Nucleus accumbens (tissue), 56 donors: ENCODE results near the gene LARP4B.

Experiments
- DNase-seq, 56 donors: peaks; one replicate each; lab custom pipeline; 2025; lab: John Stamatoyannopoulos, UW

LARP4B gene

DNA sequence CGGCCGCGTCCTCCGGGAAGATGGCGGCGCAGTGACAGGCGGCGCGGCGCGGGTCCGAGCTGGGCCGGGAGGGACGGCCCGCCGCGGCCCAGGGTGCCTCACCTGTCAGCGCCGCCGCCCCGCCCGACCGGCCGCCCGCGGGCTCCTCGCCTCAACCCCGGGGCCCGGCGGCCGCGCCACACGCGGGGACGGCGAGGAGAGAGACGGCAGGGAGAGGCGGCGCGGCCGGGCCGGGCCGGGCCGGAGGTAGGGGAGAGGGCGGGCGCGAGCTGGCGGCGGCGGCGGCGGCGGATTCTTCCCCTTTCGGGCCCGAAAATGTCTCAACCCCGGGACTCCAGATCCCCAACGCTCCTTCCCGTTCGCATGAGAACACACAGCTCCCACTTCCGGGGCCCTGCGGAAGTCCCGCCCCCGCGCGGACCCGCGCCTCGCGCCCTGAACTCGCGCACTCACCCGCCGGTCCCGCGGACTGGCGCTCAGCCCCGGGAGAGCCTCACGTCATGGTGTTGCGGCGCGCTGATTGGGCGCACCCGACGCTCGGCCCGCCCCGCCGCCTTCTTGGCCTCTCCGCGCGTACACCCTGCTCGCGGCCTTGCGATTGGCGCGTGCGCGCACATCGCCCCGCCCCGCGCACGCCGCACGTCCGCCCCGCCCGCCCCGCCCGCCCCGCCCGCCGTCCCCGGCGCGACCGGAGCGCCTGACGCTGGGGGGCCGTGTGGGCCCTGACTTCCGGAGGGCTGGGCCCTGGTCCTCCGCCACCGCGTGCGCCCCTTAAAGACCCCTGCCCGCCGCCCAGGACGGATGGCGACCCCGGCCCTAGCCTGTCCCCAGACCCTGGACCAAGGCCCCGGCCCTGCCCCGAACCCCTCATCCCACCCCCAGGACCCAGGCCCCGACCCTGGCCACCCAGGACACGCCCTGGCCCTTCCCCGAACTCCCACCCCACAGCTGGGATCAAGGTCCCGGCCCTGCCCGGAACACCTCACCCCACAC is at the start of gene LARP4B:
LARP4B (minus strand) TSS at position 380 of the 993 bp plus-strand sequence. CDS start 45,984 bp downstream, outside the sequence.
- peak; percentile 55 to 98 (median 94) for DNase-seq

DNA sequence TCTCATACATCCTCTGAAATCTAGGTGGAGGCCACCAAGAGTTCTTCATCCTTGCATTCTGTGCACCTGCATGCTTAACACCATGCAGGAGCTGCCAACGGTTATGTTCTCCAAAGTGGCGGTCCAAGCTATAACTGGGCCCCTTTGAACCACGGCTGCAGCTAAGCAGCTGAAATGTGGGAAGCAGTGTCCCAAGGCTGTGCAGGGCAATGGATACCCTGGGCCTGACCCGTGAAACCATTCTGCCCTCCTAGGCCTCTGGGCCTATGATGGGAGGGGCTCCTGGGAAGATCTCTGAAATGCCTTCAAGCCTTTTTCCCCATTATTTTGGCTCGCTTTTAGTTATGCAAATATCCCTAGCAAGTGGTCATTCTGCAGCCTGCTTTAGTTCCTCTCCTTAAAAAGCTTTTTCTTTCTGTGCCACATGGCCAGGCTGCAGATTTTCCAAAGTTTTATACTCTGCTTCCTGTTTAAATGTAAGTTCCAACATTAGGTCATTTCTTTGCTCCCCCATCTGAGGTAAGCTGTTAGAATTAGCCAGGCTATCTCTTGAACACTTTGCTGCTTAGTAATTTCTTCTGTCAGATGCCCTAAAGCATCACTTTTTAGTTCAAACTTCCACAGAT is 49.1 kb upstream of the LARP4B start:
- DNase-seq, result no peak

DNA sequence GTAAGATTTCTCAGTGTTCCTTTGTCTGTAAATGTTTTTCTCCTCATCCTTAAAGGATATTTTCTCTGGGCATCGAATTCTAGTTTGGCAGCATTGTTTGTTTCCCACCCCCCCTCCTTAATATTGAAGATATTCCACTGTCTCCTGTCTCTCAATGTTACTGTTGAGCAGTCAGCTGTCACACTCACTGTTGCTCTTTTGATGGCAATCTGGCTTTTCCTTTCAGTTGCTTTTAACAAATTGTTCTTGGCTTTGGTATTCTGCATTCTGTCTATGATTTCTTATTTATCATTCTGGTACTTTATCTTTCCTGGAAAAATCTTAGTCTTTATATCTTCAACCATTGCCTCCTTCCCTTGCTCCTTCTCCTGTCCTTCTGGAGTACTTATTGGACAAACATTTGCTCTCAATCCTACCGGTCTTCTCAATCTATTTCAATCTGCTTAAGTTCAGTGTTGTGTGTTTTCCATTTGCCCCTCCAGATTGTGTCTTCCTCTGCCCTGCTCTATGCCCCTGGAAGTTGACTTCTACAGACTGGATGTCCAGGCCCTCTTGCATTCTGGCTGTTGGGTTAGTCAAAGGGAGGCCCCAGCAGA is 47.4 kb upstream of the LARP4B start:
- no peak for DNase-seq

DNA sequence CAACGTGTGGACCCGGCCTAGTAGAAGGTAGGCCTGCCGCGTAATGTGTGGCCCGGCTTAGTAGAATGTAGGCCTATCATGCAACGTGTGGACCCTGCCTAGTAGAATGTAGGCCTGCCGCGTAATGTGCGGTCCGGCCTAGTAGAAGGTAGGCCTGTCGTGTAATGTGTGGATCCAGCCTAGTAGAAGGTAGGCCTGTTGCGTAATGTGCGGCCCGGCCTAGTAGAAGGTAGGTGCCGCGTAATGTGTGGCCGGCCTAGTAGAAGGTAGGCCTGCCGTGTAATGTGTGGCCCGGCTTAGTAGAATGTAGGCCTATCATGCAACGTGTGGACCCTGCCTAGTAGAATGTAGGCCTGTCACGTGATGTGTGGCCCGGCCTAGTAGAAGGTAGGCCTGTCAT is 44.8 kb upstream of the LARP4B start:
- DNase-seq, result no peak

DNA sequence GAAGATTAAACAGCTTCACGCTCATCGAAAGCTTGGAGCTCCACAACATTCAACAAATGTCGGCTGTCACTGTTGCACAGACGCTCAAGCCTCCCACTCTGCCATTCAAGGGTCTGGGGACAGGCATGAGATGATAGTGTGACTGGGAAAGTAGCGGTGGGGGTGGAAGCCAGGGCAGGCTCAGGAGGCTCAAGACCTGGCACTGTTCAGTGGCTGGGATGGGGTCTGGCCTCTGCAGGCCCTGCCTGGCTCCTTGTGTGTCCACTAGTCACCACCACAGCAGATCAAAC is 43.2 kb upstream of the LARP4B start:
- no peak for DNase-seq

DNA sequence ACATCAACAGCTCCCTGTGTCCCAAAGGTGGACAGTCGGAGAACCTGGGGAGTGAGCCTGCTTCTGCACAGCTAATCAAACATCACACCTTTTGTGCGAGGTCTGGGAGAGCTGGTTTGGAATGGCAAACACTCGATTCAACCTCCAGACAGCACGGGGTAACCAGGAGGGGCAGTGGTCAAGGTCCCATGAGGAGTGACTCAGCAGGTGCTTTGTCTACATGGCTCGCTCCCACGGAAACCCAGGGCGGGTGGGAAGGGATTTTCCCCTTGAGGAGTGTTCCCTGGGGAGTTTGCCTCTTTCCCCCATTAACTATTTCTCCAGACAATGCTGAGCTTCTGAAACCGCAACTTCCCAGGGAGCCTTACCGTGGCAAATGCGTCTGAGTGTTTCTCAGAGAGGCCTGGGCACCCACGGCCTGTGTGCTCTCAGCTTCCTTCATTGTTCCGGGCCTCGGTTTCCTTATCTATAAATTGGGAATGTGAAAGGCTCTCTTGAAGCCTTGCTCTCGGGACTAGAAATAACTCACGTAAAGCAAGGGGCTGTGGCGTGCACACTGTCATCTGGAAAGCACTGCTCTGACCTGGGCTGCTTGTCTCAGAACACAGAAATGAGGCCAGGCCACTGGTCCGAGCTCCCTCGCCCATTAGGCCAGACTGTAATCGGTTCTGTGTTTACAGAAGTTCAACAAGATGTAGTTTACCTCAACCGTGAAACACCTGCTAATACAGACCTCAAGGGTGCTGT is 42.7 kb upstream of the LARP4B start:
- DNase-seq, result no peak

DNA sequence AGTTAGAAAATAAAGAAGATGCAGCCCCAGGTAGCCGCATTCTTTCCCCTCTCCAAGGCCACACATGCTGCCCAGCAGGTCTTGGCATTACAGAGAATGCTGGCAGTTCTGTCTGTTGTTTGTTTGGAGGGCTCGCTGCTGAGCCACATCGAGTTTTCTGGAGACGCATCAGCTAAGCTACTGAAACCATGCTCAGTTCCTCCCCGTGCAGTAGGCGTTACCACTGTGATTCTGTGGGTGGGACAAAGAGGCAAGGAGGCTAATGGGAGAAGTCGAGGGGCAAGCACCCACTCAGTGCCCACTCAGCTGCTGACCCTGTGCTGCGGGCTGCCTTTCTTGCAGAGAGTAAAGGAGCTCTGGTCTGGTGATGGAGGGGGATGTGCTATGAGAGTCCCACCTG is 41.3 kb upstream of the LARP4B start:
- DNase-seq, result no peak

DNA sequence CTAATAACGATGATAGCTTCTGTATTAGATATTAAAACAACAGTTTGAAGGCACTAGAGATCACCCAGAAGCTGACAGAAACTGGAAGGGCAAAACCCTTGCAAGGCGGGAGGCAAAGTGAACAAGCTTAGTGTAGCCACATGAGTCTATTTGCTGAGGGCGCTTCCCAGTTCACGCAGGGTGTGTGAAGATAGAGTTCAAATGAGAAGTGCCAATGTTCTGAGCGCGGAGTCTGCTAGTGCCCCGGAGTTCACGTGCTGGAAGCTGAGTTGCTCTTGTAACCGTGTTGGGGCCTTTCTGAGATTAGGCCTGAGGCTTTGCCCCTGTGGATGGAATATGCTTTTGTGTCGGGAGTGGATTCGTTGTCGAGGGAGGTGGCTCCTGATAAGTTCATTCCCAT is 40.1 kb upstream of the LARP4B start:
- no peak for DNase-seq

DNA sequence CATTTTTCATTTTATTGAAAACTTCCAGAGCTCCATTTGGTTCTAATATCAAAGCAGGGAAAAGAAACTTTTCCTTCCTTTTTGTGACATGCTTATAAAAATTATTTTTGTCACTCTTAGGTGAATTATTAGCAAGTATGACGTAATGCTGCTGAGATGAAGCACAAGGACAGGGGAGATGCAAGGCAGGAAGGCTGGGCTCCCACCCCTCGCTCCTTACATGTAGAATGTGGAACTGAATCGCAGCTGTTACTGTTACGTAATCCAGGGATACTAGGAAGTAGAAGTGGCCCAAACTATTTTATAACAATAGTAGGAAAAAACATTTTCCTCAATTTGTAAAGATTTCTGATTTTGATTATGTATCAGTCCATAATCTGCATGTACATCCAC is 39.6 kb upstream of the LARP4B start:
- DNase-seq, result no peak

DNA sequence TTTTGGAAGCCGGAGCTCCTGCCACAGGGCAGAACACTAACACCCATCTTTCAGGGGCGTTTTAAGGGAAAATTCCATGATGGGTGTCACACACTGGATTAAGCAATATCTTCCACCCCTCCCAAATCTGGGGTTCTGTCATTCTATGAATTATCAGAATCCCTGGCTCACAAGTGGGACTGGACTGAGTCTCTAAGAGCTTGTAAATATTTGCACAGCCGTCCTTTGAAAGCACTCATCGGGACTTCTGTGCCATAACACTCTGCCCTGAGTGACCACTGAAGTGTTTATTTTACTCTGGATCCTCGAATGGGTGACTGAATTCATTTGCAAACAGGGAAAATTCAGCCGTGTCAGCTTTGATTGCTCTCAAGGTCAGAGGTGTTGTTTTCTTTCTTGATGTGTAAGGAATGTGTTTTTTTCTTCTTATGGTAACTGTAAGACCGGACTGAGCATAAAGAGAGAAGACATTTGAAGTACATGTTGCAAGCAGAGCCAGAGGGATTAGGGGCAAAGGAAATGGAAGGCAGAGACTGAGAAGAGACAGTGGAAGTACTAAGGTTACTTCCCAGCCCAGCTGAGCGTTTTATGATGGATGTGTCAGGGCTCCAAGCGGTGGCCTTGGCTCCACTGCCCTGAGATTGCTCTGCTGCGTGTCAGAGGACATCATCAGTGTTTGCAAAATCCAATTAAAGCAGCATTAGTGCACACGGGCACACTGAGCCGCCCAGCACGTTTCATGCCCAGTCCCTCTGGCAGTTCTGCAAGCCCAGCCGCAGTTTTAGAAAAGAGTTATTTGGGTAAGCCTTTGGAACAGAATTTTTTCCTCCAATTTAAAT is 39.0 kb upstream of the LARP4B start:
- no peak for DNase-seq

DNA sequence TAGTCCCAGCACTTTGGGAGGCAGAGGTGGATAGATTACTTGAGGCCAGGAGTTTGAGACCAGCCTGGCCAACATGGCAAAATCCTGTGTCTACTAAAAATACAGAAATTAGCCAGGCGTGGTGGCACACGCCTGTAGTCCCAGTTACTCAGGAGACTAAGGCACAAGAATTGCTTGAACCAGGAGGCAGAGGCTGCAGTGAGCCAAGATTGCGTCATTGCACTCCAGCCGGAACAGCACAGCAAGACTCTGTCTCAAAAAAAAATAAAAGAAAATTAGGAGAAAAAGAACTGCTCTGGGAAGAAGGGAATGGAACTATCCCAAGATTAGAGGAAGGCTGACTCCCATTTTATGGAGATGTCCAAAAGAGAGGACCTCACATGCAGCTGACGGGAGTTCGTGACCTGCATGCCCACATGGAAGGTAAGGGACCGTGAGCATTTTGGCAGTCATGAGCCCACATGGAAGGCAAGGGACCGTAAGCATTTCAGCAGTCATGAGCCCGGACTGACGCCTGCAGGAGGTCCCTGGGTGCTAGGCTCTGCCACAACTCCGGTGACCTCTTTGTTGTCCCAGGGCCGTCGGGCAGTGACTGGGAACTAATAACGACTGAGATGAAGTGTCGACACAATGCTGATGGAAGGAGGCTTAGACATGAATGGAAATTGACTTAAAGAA is 38.1 kb upstream of the LARP4B start:
- DNase-seq, result no peak

DNA sequence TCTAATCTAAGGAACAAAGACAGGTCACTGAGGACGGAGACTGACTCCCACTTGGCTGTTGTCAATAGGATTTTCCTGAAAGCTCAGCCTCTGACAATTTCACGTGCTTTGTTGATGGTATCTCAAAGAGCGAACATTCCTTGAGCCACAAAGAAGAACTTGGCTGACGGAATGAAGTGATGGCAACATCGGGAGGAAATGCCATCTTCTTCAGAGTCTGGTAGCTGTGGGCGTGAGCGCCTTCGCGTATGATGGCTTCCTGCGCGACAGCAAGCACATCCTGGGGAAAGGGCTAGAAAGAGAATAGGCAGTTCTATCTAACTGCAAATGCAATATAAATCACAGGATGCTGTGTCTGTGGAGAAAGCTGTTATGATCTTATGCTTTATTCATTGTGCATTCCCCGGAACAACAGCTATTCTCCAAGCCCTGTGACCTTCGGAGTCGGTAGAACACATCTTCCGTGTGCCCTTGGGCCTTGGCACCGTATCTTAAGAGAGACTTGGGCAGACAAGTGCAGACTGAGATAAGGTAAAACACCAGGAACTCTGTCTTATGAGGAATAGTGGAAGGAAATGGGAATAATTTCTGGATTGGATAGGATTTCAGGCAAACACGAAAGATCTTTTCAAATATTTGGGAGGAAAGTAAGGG is 37.2 kb upstream of the LARP4B start:
- DNase-seq, result no peak

DNA sequence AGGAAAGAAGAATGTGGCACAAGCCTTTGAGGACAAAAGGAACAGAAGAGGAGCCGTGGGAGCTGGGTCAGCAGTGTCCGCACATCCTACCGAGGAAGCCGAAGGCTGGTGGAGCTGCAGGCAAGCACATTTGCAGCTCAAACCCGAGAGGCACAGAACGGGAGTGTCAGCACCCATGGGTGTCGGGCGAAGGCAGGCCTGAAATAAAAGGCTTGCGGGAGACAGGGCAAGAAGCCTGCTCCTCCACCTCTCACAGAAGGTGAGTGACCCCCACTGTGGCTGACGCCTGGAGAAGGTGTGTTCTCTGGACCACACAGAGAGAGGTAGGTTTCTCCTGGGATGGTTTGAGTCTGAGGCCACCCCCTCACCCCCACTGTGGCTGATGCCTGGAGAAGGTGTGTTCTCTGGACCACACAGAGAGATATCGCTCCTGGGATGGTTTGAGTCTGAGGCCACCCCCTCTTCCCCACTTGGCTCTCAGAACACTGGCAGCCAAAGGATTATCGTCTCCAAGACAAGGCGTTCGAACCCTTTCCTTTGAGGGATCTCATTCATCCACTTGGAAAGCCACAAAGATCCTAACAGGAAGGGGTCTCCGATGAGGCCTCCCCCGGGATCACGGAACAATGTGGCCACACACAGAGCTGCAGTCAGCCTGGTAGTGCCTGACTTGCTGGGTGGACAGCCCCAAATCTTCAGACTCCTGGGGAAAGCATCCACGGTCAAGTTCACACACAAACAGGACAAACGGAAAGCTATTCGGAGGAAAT is 35.1 kb upstream of the LARP4B start:
- DNase-seq, result no peak

DNA sequence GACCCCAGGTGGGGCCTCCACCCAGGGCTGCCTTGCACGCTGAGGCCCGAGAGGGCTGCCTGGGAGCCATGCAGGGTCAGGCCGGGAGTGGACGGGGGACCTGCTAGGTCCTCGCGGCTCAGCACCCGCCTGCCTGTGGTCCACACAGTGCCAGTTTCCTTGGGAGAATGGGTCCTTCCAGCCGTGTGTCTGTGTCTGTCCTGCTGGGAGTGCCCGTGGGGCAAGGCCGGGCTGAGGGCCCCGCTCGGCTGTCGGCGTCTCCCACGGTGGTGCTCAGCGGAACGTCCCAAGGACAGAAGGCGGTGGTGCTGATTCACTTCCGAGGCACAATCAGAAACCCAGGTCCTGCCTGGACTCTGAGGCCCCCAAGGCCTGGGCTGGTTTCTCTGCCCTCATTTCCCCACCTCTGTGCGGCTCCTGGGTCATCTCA is 33.5 kb upstream of the LARP4B start:
- no peak for DNase-seq

DNA sequence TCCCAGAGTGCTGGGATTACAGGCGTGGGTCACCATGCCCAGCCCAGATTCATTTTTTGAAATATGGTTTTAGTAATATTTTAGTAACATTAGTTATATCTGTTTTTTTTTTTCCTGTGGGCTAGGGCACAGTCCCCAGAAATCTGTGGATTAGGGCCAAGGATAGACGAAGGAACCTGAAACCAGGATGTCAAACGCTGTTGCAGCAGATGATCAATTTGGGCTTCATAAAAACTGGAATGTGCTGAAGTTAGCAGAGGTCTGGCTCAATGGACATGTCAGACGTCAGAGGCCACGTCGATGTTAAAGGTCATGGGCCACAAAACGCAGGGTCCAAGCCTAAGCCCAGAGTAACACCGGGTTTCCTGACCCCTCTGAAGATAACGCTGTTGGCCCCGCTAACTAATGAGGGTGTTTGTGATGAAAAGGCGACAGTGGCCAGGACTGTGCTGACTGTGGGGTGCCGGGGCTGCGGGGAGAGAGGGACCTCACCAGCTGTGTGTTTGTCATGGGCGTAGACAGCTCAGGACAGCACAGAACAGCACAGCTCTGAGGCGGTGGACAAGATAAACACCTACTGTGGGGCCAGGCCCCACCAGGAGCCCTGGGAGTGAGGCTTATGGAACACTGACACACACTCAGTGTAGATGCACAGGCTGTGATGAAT is 32.9 kb upstream of the LARP4B start:
- DNase-seq, result no peak

DNA sequence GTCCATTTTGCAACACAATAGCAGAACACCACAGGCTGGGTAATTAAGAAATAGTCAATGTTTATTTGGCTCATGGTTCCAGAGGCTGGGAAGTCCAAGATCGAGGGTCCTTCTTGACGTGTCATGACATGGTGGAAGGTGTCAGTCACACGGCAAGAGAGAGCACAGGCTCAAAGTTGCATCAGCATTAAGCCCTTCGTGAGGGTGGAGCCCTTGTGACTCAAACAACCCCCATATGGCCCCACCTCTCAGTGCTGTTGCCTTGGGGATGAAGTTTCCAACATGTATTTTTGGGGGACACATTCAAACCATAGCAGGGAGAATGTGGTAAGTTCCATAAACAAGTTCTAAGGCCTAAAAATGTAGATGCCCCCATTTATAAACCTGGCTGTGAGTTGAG is 32.1 kb upstream of the LARP4B start:
- DNase-seq, result peak in 2 of 56 donors; percentile 10 to 15

DNA sequence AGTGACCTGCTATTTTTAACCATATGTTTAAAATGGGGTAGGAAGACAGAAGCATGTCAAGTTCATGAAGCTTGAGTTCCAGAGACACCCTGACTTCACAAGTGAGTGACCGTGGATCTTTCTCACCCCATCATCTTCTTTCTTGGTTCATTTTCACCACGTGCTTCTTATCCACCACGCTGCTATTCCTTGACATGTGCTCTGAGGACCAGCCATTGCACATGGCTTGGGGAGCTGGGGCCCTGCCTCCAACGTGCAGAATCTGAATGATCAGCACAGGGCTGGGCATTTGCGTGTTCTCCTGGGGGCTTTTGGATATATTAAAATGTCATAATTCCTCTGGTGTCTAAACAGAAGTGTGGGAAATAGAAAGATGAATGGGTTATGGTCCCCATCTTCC is 31.7 kb upstream of the LARP4B start:
- DNase-seq, result no peak

DNA sequence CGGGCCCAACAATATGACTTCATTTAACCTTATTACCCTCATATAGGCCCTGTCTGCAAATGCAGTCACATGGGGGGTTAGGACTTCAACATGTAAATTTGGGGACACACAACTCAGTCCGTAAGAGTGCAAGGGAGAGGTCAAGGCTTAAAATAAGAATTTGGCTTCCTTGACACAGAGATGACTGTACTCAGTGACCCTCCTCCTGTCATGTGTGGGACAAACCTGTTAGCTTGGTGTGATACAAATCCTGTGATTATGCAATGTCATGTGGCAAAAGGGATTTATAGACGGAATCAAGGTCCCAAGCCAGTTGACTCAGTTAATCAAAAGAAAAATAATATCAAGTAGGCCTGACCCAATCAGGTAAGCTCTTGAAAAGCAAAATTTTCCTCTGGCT is 30.8 kb upstream of the LARP4B start:
- DNase-seq, result no peak
